WTC11 (cell line): ENCODE measurements around the gene FHIT. TPM values are rescaled to one million over a fixed set of nuclear protein-coding genes. Genes with fewer than 3 reads are reported as not detected.

Source experiments
- microRNA-seq: library from miRNA; unstranded; fragments of <30 nt; microRNA quantifications from one replicate; pipeline ENCODE4 v1.2.0, GENCODE V29; 2022; ENCODE audit warnings: borderline number of aligned reads
- total RNA-seq: library from RNA; stranded (reverse); gene quantifications from 3 replicates; pipeline ENCODE4 v1.2.3, GENCODE V29; 2021

FHIT gene
- total RNA-seq, 1 experiment from 2014 or later: 2.6 TPM

Small RNA genes lying within 50 kb of the gene (microRNA-seq; reads per million reads assigned to microRNA genes)
- gene MIR548BB: not detected
